ENCODE measurements around the gene MAFF. TPM values are rescaled to one million over a fixed set of nuclear protein-coding genes. Genes with fewer than 3 reads are reported as not detected.
"Not testable (repeated sequence)": the region's sequence is repeated elsewhere in the genome, so short reads cannot be mapped to it uniquely, and the experiment has no call there.

MAFF gene
- polyA plus RNA-seq, 10 donors = 2.9 to 5.9 (median 4.3) TPM

DNA sequence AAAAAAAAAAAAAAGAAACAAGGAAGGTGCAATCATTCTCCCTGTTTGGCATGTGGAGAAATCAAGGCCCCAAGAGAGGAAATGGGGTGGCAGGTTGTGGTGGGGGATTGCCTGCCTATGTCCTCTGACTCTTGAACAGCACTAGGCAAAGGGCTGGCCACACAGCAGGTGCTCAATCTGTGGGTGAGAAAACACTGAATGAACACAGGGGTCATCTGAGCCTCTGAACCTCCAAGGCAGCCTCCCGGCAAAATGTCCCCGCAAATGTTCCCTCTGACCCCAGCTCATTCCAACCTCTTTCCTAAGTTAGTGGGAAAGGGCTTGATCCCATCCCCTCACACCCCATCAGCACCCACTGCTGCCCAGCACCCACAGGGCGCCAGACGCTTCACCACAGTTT lies 24.8 kb upstream of the MAFF start:
- DNase-seq = no peak

DNA sequence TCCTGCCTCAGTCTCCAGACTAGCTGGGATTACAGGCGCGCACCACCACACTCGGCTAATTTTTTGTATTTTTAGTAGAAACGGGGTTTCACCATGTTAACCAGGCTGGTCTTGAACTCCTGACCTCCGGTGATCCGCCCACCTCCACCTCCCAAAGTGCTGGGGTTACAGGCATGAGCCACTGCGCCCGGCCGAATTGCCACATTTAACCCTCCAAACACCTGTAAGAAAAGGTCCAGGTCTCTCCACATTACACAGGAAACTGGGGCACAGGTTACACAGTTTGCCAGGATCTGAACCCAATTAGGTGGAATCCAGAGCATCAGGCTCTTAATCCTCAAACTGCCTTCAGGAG lies 24.2 kb upstream of the MAFF start:
- DNase-seq = not testable (repeated sequence)

DNA sequence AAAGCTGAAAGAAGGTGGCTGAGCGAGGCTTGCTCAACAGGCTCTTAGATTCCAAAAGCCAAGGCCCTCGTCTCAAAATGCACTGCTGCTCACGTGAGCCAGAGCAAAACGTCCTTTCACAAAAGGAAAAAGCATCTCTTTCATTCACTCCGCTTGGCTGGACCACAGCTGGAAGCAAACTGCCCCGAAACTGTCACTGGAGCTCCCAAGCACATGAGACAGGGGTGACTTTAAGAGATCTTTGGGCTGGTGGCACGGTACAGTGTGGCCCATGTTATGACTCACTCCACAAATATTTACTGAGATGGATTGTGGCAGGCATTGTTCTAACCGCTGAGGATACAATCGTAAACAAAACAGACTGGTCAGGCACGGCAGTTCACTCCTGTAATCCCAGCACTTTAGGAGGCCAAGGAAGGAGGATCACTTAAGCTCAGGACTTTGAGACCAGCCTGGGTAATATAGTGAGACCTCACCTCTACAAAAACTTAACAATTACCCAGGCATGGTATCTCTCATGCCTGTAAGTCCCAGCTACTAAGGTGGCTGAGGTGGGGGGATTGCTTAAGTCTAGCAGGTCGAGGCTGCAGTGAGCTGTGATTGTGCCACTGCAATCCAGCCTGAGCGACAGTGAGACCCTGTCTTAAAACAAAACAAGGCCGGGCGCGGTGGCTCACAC lies 23.7 kb upstream of the MAFF start:
- DNase-seq = no peak

- DNase-seq = not testable (repeated sequence)
Measured at GRCh38 chr22:38178605-38178937, 23.2 kb upstream of the MAFF start.

DNA sequence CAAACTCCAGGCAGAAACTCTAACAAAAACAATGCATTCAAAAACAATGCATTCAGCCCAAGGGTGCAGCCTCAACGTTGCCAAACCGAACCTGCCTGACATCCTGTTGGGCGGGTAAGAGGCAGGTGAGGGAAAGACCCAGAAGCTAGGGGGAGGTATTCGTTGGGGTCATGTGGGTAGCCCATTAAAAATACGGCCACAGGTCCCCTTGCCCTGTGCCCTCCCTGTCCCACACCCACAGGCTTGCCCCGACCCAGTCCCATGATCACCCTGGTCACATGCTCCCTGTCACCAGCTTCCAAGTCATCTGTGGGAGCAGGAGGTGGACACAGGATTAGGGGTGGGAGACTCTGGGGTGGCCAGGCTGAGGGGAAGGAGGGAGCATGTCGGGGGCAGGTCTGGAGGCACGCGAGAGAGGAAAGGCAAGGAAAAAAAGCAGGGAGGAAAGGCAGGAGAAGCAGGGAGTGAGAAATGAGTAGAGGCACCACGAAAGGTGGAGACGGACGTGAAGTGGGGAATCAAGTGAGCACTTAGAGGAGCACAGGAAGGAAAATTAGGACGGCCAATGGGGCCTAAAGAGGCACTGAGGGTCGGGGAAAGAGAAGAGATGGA lies 20.8 kb upstream of the MAFF start:
- peak in 1 of 3 donors; percentile 58 for DNase-seq

GRCh38 chr22:38181453-38182200 lies 20.2 kb upstream of the MAFF start, which contains the start of gene PLA2G6:
TSS of gene PLA2G6 (minus strand) at chr22:38181830. CDS start at chr22:38169426, 12,404 bp downstream.
- DNase-seq = peak; percentile 98 to 99 (median 99)

DNA sequence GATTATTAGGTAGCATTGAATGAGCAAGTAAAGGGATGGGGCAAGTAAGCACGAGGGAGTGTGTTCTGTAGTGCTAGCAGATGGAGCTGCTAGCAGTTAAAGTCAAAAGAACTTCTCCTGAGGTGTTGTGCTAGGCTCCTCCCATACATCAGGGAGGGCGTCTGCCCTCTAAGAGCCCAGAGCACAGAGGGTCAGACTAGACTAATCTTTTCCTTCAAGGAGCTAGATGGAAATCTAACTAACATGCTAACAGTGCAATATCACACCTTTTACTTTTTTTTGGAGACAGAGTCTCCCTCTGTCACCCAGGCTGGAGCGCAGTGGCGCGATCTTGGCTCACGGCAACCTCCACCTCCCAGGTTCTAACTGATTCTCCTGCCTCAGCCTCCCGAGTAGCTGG lies 17.0 kb upstream of the MAFF start:
- DNase-seq = no peak

- DNase-seq = no peak
Measured at GRCh38 chr22:38186429-38186828, 15.4 kb upstream of the MAFF start.

GRCh38 chr22:38187413-38188212 lies 14.2 kb upstream of the MAFF start:
- DNase-seq = no peak

DNA sequence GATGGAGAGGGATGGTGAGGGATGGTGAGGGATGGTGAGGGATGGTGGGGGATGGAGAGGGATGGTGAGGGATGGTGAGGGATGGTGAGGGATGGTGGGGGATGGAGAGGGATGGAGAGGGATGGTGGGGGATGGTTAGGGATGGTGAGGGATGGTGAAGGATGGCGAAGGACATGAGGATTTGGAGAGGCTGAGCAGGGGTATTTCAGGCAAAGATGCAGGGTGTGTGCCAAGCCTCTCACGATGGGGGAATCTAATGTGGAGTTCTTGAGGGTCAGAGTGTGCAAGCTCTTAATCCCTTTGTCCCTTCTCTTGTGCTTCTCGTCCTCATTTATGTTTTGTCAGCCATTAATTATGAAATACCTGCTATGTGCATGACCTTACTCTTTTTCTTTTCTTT lies 12.7 kb upstream of the MAFF start:
- no peak for DNase-seq

- no peak for DNase-seq
Measured at GRCh38 chr22:38190581-38190980, 11.2 kb upstream of the MAFF start.

DNA sequence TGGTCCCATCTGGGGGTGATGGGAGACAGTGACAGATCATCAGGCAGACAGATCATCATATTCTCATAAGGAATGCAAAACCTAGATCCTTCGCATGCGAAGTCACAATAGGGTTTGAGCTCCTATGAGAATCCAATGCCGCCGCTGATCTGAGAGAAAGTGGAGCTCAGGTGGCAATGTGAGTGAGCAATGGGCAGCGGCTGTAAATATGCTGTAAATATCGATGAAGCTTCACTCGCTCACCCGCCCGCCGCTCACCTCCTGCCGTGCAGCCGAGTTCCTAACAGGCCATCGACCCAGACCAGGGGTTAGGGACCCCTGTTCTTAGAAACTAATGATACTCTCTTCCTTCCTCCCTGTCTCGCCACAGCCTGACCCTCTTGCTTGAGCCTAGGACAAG lies 10.7 kb upstream of the MAFF start:
- DNase-seq = no peak

DNA sequence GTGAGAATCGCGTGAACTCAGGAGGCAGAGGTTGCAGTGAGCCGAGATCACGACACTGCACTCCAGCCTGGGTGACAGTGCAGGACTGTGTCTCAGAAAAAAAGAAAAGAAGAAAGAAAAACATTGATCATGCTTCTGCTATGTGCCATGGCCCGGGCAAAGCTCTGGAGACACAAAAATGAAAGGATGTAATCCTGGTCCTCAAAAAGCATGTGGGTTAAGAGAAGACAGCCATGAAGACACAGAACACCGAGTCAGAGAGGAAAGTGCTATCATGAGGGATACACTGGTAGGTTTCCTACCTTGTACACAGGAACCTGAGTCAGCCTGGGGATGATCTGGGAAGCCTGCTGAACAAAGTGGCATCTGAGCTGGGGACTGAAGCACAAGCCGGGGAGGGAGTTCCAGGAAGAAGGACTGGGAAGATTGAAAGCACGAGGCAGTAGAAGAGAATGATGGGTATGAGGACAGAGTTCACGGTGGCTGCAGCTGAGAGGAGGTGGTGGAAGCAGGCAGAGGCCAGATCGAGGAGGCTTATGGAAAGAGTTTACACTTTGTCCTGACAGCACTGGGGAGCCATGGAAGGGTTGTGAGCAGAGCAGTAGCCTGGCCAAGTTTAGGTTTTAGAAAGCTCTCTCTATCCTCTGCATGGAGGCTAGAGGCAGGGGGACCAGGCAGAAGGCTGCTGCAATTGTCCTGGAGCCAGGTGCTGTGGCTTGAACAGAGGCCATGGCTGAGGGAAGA lies 9.9 kb upstream of the MAFF start:
- DNase-seq = no peak

GRCh38 chr22:38192475-38192863 lies 9.3 kb upstream of the MAFF start:
- no peak for DNase-seq

DNA sequence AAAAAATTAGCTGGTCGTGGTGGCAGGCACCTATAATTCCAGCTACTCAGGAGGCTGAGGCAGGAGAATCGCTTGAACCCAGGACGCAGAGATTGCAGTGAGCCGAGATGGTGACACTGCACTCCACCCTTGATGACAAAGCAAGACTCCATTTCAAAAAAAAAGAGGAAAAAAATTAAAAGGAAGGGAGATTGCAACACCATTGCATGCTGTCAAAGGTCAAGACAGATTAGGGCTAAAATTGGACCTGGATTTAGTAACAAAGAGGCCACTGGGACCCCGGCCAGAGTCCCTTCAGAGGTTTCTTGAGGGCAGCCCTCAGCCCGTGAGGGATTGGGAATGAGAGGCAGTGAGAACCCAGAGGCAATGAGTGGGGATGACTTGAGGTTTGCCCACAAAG lies 8.2 kb upstream of the MAFF start:
- DNase-seq = no peak

- no peak for DNase-seq
Measured at GRCh38 chr22:38196791-38197419, 4.9 kb upstream of the MAFF start.

GRCh38 chr22:38199826-38200559 lies 1.8 kb upstream of the MAFF start:
- DNase-seq = no peak

GRCh38 chr22:38201371-38201710 lies 453 bp upstream of the MAFF start:
- DNase-seq = no peak

- peak; percentile 81 to 95 (median 90) for DNase-seq
Measured at GRCh38 chr22:38202437-38203089, 769 bp downstream of the MAFF start.
